NCI-H748 (cell line): Measurements from ENCODE around the gene FCRL6.

Source experiments
- DNase-seq: peaks from one replicate; lab custom pipeline; 2025; ENCODE audit not compliant: unreplicated experiment; lab: John Stamatoyannopoulos, UW

Gene FCRL6

DNA sequence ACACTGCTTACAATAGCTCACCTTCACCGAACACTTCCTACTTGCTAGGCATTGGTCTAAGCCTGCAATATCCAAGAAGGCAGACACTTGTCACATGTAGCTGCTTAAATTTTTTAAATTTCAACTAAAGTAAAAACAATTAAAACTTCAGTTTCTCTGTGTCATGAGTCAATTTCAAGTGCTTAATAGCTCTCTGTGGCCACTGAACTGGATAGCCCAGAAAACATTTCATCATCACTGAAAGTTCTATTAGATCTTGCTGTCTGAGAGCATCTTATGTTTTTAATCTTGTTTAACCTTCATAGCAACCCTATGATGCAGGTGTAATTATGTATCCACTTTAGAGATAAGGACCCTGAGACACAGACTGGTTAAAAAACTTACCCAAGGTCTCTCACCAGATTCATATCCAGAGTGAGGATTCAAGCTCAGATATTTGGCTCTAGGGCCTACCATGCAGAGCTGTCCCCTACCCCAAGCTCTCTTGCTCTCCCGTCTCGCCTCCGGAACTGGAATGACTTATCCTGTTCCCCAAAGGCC, 2.6 kb upstream of the FCRL6 start:
- no peak for DNase-seq

GRCh38 chr1:159800177-159800930, 1.8 kb upstream of the FCRL6 start:
- no peak for DNase-seq

GRCh38 chr1:159803956-159804689, 2.0 kb downstream of the FCRL6 start:
- no peak for DNase-seq

DNA sequence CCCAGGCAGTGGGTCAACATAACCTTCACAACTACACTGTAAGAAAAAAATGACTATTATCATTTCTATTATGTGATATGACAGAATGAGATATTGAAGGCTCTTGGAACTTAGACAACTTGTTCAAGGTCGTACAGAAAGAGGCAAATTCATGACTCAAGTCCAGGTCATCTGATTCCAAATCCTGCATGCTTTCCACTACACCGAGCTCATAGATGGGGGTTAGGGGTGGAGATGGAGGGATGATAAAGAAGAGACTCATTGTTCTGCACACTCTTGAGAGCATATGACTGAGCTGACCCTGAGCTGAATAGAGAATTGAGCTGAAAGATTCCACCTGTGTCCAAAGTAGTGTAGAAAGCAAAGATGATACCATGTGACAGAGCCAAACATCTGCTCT, 2.8 kb downstream of the FCRL6 start:
- no peak for DNase-seq

DNA sequence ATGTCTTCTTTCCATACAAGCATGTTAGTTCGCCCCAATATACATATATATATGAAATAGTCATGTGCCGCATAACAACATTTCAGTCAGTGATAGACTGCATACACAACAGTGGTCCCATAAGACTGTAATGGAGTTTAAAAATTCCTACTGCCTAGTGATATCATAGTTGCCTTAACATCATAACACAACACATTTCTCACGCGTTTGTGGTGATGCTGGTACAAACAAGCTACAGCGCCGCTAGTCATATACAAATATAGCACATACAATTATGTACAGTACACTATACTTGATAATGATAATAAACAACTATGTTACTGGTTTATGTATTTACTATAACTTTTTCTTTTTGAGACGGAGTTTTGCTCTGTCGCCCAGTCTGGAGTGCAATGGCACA, 13.8 kb downstream of the FCRL6 start:
- DNase-seq: no peak

DNA sequence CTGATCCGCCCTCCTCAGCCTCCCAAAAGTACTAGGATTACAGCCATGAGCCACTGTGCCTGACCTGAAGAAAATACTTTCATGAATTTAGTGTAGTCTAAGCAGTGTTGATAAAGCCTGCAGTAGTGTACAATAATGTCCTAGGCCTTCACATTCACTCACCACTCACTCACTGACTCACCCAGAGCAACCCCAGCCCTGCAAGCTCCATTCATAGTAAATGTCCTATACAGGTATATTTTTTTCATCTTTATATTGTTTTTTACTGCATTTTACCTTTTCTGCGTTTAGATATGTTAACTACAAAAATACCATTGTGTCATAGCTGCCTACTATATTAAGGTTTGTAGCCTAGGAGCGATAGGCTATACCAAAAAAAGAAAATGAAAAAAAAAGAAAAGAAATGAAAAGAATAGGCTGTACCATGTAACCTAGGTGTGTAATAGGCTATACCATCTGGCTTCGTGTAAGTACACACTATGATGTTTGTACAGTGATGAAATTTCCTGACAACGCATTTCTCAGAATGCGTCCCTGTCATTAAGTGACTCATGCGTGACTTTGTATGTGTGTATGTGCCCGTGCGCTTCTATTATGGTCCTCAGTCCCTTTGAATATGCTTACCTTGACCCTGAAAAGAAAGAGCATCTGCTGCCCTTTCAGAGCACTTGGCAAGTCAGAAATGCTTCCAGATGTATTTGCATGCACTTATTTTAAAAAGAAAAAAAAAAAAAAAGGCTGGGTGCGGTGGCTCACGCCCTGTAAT, 15.3 kb downstream of the FCRL6 start:
- peak; percentile 98 for DNase-seq

GRCh38 chr1:159821171-159821867, 19.2 kb downstream of the FCRL6 start:
- DNase-seq: no peak

DNA sequence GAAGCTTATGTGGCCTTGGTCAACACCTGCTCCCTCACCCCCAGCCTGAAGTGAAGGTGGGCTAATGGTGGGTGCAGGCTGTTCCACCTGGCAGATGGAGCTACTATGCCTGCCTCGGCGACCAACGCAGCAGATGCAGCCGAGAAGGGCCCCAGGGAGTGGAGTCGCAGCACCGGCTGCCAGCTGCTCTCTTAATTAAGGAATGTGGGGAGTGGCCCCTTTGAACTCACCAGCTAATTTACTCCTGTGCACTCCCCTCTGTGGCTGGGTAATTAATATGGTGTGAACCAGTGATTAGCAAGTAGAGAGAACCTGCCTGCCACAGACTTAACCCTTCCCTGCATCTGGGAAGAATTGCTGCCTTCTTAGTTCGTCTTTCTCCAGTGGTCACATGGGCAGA, 21.2 kb downstream of the FCRL6 start:
- DNase-seq: peak; percentile 82

DNA sequence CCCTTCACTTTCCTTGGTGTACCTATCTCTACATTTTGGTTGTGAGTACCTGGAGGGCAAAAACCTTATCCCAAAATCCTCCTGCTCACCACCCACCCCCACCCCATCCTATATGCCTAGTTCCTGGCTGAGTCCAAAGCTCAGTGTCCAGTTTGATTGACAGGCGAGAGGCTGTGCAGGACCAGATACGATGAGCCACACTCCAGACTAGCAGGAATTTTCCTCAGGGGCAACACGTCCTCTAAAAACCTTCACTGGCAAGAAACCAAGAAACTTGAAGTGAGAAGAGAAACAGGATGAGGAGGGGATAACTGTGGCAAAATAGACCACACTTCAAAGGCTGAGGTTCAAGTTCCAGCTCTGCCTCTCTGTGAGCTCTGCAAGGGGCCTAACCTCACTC, 23.4 kb downstream of the FCRL6 start:
- no peak for DNase-seq

DNA sequence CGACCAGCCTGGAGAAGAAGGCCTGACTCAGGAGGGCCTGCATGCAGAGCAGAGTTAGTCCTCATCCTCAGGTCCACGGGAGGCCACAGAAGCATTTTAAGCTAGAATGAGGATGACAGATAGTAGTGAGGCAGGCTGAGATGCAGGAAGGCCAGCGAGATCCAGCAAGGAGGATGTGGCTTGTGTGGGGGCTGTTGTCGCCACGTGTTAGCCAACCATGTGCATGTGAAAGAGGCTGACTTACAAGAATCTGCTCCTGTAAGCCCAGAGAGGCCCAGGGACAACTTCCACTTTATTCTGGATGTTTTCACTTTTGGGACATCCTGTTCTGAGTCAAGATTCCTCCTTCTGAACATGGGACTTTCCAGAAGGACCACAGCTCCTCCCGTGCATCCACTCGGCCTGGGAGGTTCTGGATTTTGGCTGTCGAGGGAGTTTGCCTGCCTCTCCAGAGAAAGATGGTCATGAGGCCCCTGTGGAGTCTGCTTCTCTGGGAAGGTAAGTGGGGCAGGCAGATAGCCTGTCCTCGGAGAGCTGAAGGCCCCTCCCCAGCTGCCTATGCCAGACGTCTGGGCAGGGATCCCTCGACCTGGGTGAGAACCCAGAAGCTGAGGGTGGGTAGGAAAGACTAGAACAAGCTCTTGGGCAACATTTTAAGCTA, 24.4 kb downstream of the FCRL6 start, which contains the start of gene SLAMF8:
Gene SLAMF8, plus strand, starts transcription at position 433 of the 661 bp plus-strand sequence. Its CDS starts 26 bp downstream, at position 459.
- DNase-seq: no peak

- no peak for DNase-seq
These were observed 24.9 kb downstream of the FCRL6 start for GRCh38 chr1:159827102-159827490.

GRCh38 chr1:159827549-159827948, 25.4 kb downstream of the FCRL6 start:
- DNase-seq: no peak

DNA sequence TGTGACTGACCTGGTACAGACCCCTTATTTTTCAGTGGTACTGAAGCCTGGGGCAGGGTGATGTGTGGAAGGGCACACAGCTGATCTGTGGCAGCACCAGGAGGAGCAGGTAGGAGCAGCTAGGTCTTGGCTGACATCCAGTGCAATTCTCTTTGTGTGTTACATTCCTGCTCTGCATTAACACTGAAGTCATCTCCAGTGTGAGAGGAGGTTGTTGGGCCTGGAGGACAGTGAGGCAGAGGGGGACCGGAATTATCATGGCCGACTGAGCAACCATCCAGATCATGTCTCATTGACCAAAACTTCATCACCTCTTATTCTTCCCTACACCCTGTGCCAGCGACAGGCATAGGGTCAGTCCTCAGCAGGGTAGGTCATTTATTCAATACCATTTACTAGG, 26.0 kb downstream of the FCRL6 start:
- DNase-seq: no peak

GRCh38 chr1:159828581-159829272, 26.6 kb downstream of the FCRL6 start:
- DNase-seq: no peak

DNA sequence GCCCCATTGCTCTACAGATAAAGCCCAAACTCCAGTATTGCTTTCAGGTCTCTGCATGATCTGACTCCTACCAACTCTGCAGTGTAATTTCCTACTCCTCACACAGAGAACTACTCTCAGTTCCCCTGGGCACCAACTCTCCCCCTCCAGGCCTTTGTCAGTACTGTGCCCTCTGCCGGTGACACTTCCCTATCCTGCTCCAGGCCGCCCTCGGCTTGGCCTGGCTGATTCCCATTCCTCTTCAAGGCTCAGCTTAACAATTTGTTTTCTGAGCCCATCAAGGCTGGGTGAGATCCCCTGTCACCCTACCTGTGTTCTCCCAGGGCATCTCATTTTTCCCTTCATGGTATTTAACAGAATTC, 27.1 kb downstream of the FCRL6 start:
- no peak for DNase-seq

GRCh38 chr1:159829822-159830465, 27.8 kb downstream of the FCRL6 start:
- no peak for DNase-seq

DNA sequence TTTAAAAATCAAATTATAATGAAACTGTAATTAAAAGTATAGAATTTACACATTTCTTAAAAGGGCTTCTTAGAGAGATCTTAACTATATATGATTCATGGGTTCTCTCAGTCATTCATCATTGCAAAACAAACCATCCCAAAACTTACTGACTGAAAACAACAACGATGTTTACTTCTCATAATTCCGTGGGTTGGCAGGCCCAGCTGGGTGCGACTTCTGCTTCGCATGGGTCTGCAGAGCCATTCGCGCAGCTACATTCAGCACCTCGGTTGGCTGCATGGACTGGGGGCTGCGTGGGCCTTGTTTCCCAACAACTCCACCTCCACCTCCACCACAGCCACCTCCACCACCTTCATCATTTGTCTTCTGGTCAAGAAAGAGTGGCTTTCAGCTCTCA, 28.6 kb downstream of the FCRL6 start:
- no peak for DNase-seq

GRCh38 chr1:159831412-159832141, 29.4 kb downstream of the FCRL6 start:
- peak; percentile 55 for DNase-seq

DNA sequence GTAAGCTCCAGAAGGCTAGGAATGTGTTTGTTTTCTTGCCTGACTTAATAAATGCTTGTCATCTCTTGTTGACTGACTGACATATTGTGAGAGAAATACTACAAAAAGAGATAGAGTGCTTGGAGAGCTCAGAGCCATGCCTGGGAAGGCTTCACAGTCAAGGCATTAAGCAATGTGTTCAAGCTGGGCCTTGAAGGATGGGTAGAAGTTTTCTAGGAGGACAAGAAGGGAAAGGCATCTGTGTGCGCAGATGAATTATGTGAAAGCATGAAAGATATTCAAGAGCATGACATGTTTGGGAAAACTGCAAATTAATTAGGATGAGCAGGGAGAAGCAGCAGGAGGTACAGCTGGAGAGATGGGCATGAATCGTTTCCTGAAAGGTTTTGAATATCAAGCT, 30.1 kb downstream of the FCRL6 start:
- DNase-seq: no peak
